K562 (cell line): Measurements from ENCODE around the gene VEGFA. TPM values are rescaled to one million over a fixed set of nuclear protein-coding genes. Genes with fewer than 3 reads are reported as not detected.

Source experiments
- ATAC-seq: fragments of 200-7000 bp; cut with Tn5 transposase; 3 replicates; pipeline ENCODE4 v1.9.1; 2020; ENCODE audit warnings: moderate library complexity
- BruUV-seq: library from RNA; stranded (reverse); fragments of 400-500 nt; replicated peaks from 2 replicates; lab custom pipeline; 2021; lab: Mats Ljungman, UMichigan
- CTCF ChIA-PET: fragments of 300-600 bp; formaldehyde crosslinking; extraction: SDS; loops from one replicate; lab custom pipeline; 2021; ENCODE audit warnings: low intra/inter-chr PET ratio; lab: Yijun Ruan, JAX
- POLR2A ChIA-PET: fragments of 300-600, 350-650 bp; sonication (Branson Sonifier 250); formaldehyde crosslinking; extraction: SDS; loops from one replicate; lab custom pipeline; 2021; ENCODE audit warnings: antibody characterized with exemption, inconsistent platforms; lab: Yijun Ruan, JAX
- DNase-seq, 4 experiments: peaks; one replicate each; pipeline versions ENCODE4 v3.0.0 to v3.0.0-alpha.2; 2011 to 2018; ENCODE audit warnings: low spot score in 3 of 4, mixed read lengths in 3 of 4; ENCODE audit errors: extremely low read depth in 1 of 4
- FAIRE-seq: peaks from 2 replicates; lab custom pipeline; 2011; peaks lifted over from hg19 to GRCh38; lab: Jason Lieb, UNC
- H2AFZ ChIP-seq: 2 replicates; pipeline ENCODE4 v1.6.0; 2011; ENCODE audit warnings: low read depth, low read length, control low read depth, inconsistent platforms
- H3K27ac ChIP-seq: fragments of 200-600 bp; 3 replicates; pipeline ENCODE4 v1.8.0; 2011; ENCODE audit warnings: low read depth, mild to moderate bottlenecking, control low read depth, inconsistent platforms, low read length, moderate library complexity, mixed read lengths; ENCODE audit errors: extremely low read depth
- H3K27me3 ChIP-seq, 2 experiments: fragments of 300-600 bp in 1 of 2; 2 replicates in 1 of 2; 3 replicates in 1 of 2; pipeline versions ENCODE4 v1.6.0 to v1.8.0; 2011; ENCODE audit warnings: inconsistent platforms in 2 of 2, low read length in 2 of 2, mild to moderate bottlenecking in 1 of 2, mixed read lengths in 1 of 2, moderate library complexity in 1 of 2; ENCODE audit not compliant: control insufficient read depth in 2 of 2, insufficient read depth in 2 of 2
- H3K36me3 ChIP-seq: fragments of 300-600 bp; 3 replicates; pipeline ENCODE4 v1.8.0; 2011; ENCODE audit warnings: mild to moderate bottlenecking, low read length, inconsistent platforms; ENCODE audit not compliant: control insufficient read depth, insufficient read depth
- H3K4me1 ChIP-seq, 2 experiments: fragments of 200-600 bp in 1 of 2; replicated peaks in 1 of 2; 2 replicates in 1 of 2; 3 replicates in 1 of 2; pipeline versions ENCODE4 v1.5.1 to v1.8.0; 2011; ENCODE audit warnings: inconsistent platforms in 2 of 2, low read length in 2 of 2, mild to moderate bottlenecking in 1 of 2, mixed read lengths in 1 of 2, moderate library complexity in 1 of 2; ENCODE audit not compliant: control insufficient read depth in 2 of 2, insufficient read depth in 2 of 2
- H3K4me2 ChIP-seq: 2 replicates; pipeline ENCODE4 v1.6.1; 2011; ENCODE audit warnings: low read length, control low read depth, inconsistent platforms, mixed read lengths; ENCODE audit not compliant: insufficient read depth
- H3K4me3 ChIP-seq: fragments of 200-600 bp; sonication (generic), shearing (Covaris generic); 2 replicates; pipeline ENCODE4 v1.5.1; 2016; ENCODE audit warnings: control low read depth, inconsistent platforms
- H3K79me2 ChIP-seq: fragments of 200-600 bp; 3 replicates; pipeline ENCODE4 v1.8.0; 2011; ENCODE audit warnings: low read length, inconsistent platforms; ENCODE audit not compliant: control insufficient read depth, insufficient read depth
- H3K9ac ChIP-seq, 2 experiments: 2 replicates each; pipeline versions ENCODE4 v1.6.0 to v1.6.1; 2011; ENCODE audit warnings: low read depth in 2 of 2, low read length in 2 of 2, control low read depth in 1 of 2, inconsistent platforms in 1 of 2, mild to moderate bottlenecking in 1 of 2, mixed read lengths in 1 of 2; ENCODE audit not compliant: insufficient read depth in 1 of 2
- H3K9me1 ChIP-seq: one replicate; pipeline ENCODE4 v1.6.0; 2011; ENCODE audit warnings: inconsistent platforms, mild to moderate bottlenecking, low read length, moderate library complexity; ENCODE audit not compliant: control insufficient read depth, insufficient read depth
- H3K9me3 ChIP-seq: replicated peaks from 2 replicates; pipeline ENCODE4 v1.5.1; 2011; ENCODE audit warnings: low read depth, low read length, inconsistent platforms; ENCODE audit not compliant: control insufficient read depth, insufficient read depth
- H4K20me1 ChIP-seq: replicated peaks from 2 replicates; pipeline ENCODE4 v1.6.1; 2011; ENCODE audit warnings: low read length, inconsistent platforms, mixed read lengths; ENCODE audit not compliant: control insufficient read depth, insufficient read depth
- BRF1 ChIP-seq: IDR thresholded peaks from 3 replicates; pipeline ENCODE4 v1.6.1; 2011; ENCODE audit warnings: borderline replicate concordance, mild to moderate bottlenecking; ENCODE audit not compliant: insufficient read length; ENCODE audit errors: extremely low read depth
- HNRNPLL ChIP-seq: fragments of 200-400 bp; formaldehyde crosslinking; IDR thresholded peaks from 2 replicates; pipeline ENCODE4 v1.6.1; 2017; ENCODE audit warnings: low read length, low read depth, mild to moderate bottlenecking; ENCODE audit not compliant: poor library complexity, severe bottlenecking
- KDM1A ChIP-seq, 2 experiments: fragments of 450-650 bp; IDR thresholded peaks; 2 replicates each; pipeline ENCODE4 v1.6.1; 2016; ENCODE audit warnings: mild to moderate bottlenecking in 2 of 2
- POLR3G ChIP-seq: IDR thresholded peaks from 2 replicates; pipeline ENCODE4 v1.6.1; 2011; ENCODE audit not compliant: insufficient read length, insufficient replicate concordance; ENCODE audit errors: extremely low read depth
- SMAD2 ChIP-seq: fragments of 150-350 bp; IDR thresholded peaks from 2 replicates; pipeline ENCODE4 v1.6.1; 2014; ENCODE audit warnings: low read depth, mild to moderate bottlenecking, low read length
- WGBS: fragments of 100-300 bp; shearing (Covaris generic); methylation state at CpG from one replicate; pipeline ENCODE4 v1.1.6; 2016; ENCODE audit warnings: low coverage, mixed read lengths; ENCODE audit not compliant: insufficient coverage; ENCODE audit errors: missing lambda C conversion rate; 5-methylcytosine and 5-hydroxymethylcytosine counted together
- in situ Hi-C: fragments of 300-500 bp; cut with MboI; formaldehyde crosslinking; loops from 4 replicates; pipeline ENCODE4 v1.15.0; 2018; ENCODE audit warnings: inconsistent platforms, mixed read lengths
- intact Hi-C: fragments of 100-400 bp; cut with micrococcal nuclease; formaldehyde crosslinking; loops from 2 replicates; pipeline ENCODE4 v1.14.2; 2022
- polyA plus RNA-seq, 8 experiments: library from polyadenylated mRNA; depleted of rRNA in 4 of 8; stranded (reverse) in 5 of 8; unstranded in 3 of 8; fragments of >200 nt; fragmentation: Nextera tagmentation in 2 of 8; fragmentation: Illumina TruSeq in 1 of 8; extraction: Ambion mirVana in 2 of 8; extraction: Trizol in 1 of 8; gene quantifications; 2 replicates each; pipeline versions ENCODE4 v1.2.1 to v1.2.3, GENCODE V29; 2011 to 2014; ENCODE audit warnings: inconsistent platforms in 1 of 8, missing spikeins in 1 of 8
- total RNA-seq, 7 experiments: library from RNA; depleted of rRNA in 6 of 7; stranded (reverse); fragments of >200 nt in 6 of 7; fragmentation: Illumina TruSeq in 2 of 7; extraction: Trizol in 2 of 7; gene quantifications; 2 replicates each; pipeline versions ENCODE4 v1.2.1 to v1.2.3, GENCODE V29; 2011 to 2021; ENCODE audit warnings: low replicate concordance in 1 of 7
- TF ChIP-seq, protein P1 (sequence below): sonication (generic); formaldehyde crosslinking; IDR thresholded peaks from 2 replicates; pipeline ENCODE4 v1.8.1; 2022; ENCODE audit warnings: missing genetic modification reagents

The VEGFA gene
- total and polyA plus RNA-seq, 9 of the 15 experiments (the other 6 are each of a cell fraction or from before 2014, with no cell fraction given): 14.0 to 271 (median 124) TPM

- CTCF ChIA-PET: interaction anchor here (0.6 kb wide), 1 partner anchor 573 kb away, joined by 3 read pairs; no protein-coding TSS in a partner anchor
Observed at GRCh38 chr6:43765776-43766499, 4.1 kb upstream of the VEGFA start.

DNA sequence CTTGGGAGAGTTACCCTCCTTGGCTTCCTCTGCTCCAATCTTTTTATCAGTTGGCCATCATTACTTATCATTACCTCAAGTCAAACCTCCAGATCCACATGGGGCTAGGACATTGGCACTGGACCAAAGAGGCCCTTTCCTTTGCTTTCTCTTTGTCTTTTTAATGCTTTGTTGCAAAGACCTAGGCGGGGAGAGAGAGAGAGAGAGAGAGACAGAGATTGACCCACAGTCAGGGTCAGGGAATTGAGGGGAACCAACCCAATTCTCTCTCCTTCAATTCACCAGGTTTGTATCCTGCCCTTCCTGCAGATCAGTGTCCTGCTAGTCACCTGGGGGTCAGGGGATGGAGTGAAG is 3.5 kb upstream of the VEGFA start:
- WGBS: 30% methylated on average over 1 of the region's 1 CpG
- no peak overlapping the region for H2AFZ ChIP-seq
- no peak overlapping the region; a peak in 1 of 4 replicates for H3K9ac ChIP-seq
- H3K79me2 ChIP-seq: peaks cover 16% of the 10 kb centered on the region
- ATAC-seq: no peak
- in situ Hi-C loops: no loop called here
- ChIA-PET CTCF (interaction anchor here (0.6 kb wide), 1 partner anchor 573 kb away, joined by 3 read pairs; no protein-coding TSS in a partner anchor), POLR2A (interaction anchor here (0.8 kb wide), 1 partner anchor 74 kb away, joined by 5 read pairs; no protein-coding TSS in a partner anchor)
- no peaks in the 10 kb centered on the region for H3K36me3 ChIP-seq
- H4K20me1 ChIP-seq: no peaks in the 10 kb centered on the region; the same call in 1 of the 2 replicates
- TF ChIP-seq, protein P1, sequence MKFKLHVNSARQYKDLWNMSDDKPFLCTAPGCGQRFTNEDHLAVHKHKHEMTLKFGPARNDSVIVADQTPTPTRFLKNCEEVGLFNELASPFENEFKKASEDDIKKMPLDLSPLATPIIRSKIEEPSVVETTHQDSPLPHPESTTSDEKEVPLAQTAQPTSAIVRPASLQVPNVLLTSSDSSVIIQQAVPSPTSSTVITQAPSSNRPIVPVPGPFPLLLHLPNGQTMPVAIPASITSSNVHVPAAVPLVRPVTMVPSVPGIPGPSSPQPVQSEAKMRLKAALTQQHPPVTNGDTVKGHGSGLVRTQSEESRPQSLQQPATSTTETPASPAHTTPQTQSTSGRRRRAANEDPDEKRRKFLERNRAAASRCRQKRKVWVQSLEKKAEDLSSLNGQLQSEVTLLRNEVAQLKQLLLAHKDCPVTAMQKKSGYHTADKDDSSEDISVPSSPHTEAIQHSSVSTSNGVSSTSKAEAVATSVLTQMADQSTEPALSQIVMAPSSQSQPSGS: no peak
- TF ChIP-seq KDM1A (IDR thresholded peaks at IDR 0.05): 0 out of 4 replicates have a peak, but pooled peaks of 1 of the 2 experiments have one; percentile 16
- no peak overlapping the region for H3K27ac ChIP-seq
- BruUV-seq: no TSS peak
- no peaks in the 10 kb centered on the region for H3K9me1 ChIP-seq
- H3K4me3 ChIP-seq: no peak overlapping the region
- peaks cover 4 to 14% of the 10 kb centered on the region in 2 experiments; a peak in 3 of 5 replicates for H3K27me3 ChIP-seq
- no peak for FAIRE-seq
- intact Hi-C loops: no loop called here
- H3K4me2 ChIP-seq: no peak overlapping the region
- no peaks in the 10 kb centered on the region for H3K9me3 ChIP-seq
- DNase-seq: no peak
- peaks cover 4 to 27% of the 10 kb centered on the region in 2 experiments; a peak in 4 of 5 replicates for H3K4me1 ChIP-seq

More at GRCh38 chr6:43765776-43766499, 4.1 kb upstream of the VEGFA start:
- Histone ChIP-seq H3K9me1 (no peaks in the 10 kb centered on the region), H3K4me1 (peaks cover 4 to 22% of the 10 kb centered on the region in 2 experiments; a peak in 4 of 5 replicates), H3K79me2 (peaks cover 10% of the 10 kb centered on the region), H3K27me3 (peaks cover 8 to 19% of the 10 kb centered on the region in 2 experiments; a peak in 4 of 5 replicates), H3K27ac (no peak overlapping the region), H3K36me3 (no peaks in the 10 kb centered on the region), H2AFZ (no peak overlapping the region), H3K9me3 (no peaks in the 10 kb centered on the region), H4K20me1 (no peaks in the 10 kb centered on the region; the same call in 1 of the 2 replicates), H3K4me2 (no peak overlapping the region), H3K4me3 (no peak overlapping the region), H3K9ac (no peak overlapping the region; a peak in 1 of 4 replicates)
- FAIRE-seq (no peak), DNase-seq (no peak), ATAC-seq (no peak)
- intact Hi-C loops (no loop called here), in situ Hi-C loops (no loop called here)
- TF ChIP-seq HNRNPLL (no peak), SMAD2 (no peak), POLR3G (no peak), BRF1 (no peak)
- BruUV-seq: no TSS peak
- POLR2A ChIA-PET: interaction anchor here (0.6 to 1.3 kb wide), 7 partner anchors 10 to 481 kb away, joined by 3 to 5 read pairs (median 3); partner anchors contain the start of gene HSP90AB1
